HG03565 (cell line): Measurements from ENCODE around the gene TSPAN32.
A peak's percentile ranks its signal among the peaks of the same experiment; 100 is the strongest.

Source experiments
- ATAC-seq: cut with Tn5 transposase; IDR thresholded peaks from one replicate; pipeline ENCODE4 v1.9.1; 2021; ENCODE audit warnings: mild to moderate bottlenecking, moderate library complexity; ENCODE audit not compliant: unreplicated experiment

The TSPAN32 gene

GRCh38 chr11:2301631-2302305 is at the start of gene TSPAN32, which contains the start of gene C11orf21:
Gene TSPAN32, plus strand, starts transcription at chr11:2302013. Its CDS starts 137 bp downstream, at chr11:2302150.
Gene C11orf21, minus strand, starts transcription at chr11:2301918. Its CDS starts 110 bp downstream, at chr11:2301808.
- ATAC-seq: no peak

GRCh38 chr11:2252018-2252417 is 49.8 kb upstream of the TSPAN32 start:
- ATAC-seq: no peak

GRCh38 chr11:2256293-2256913 is 45.4 kb upstream of the TSPAN32 start:
- ATAC-seq: no peak

GRCh38 chr11:2256951-2257700 is 44.7 kb upstream of the TSPAN32 start:
- no peak for ATAC-seq

- no peak for ATAC-seq
Measured at GRCh38 chr11:2258501-2259465, 43.0 kb upstream of the TSPAN32 start.

- no peak for ATAC-seq
Measured at GRCh38 chr11:2259466-2259830, 42.4 kb upstream of the TSPAN32 start.

- no peak for ATAC-seq
Measured at GRCh38 chr11:2259897-2260451, 41.8 kb upstream of the TSPAN32 start.

GRCh38 chr11:2260491-2261364 is 41.1 kb upstream of the TSPAN32 start:
- no peak for ATAC-seq

GRCh38 chr11:2261436-2262230 is 40.2 kb upstream of the TSPAN32 start:
- no peak for ATAC-seq

GRCh38 chr11:2262301-2263070 is 39.3 kb upstream of the TSPAN32 start:
- ATAC-seq: no peak

GRCh38 chr11:2263071-2263565 is 38.7 kb upstream of the TSPAN32 start:
- no peak for ATAC-seq

GRCh38 chr11:2263724-2264360 is 38.0 kb upstream of the TSPAN32 start:
- no peak for ATAC-seq

- ATAC-seq: no peak
Measured at GRCh38 chr11:2264366-2265053, 37.3 kb upstream of the TSPAN32 start.

GRCh38 chr11:2265396-2265795 is 36.4 kb upstream of the TSPAN32 start:
- ATAC-seq: peak; percentile 57

GRCh38 chr11:2265854-2266585 is 35.8 kb upstream of the TSPAN32 start:
- ATAC-seq: no peak
